GM23338 (cell line): Measurements from ENCODE around the gene CDK4. TPM values are rescaled to one million over a fixed set of nuclear protein-coding genes. Genes with fewer than 3 reads are reported as not detected.
A peak's percentile ranks its signal among the peaks of the same experiment; 100 is the strongest.

ENCODE experiments used
- ATAC-seq: fragments of 200-7000 bp; cut with Tn5 transposase; 3 replicates; pipeline ENCODE4 v1.9.1; 2020
- DNase-seq: peaks from one replicate; pipeline ENCODE4 v3.0.0-alpha.2; 2015; ENCODE audit warnings: low spot score
- H2AFZ ChIP-seq: fragments of 200-600 bp; sonication (generic); 2 replicates; pipeline ENCODE4 v1.8.0; 2016; ENCODE audit warnings: antibody characterized with exemption, mild to moderate bottlenecking, moderate library complexity
- H3F3A ChIP-seq: fragments of 200-600 bp; sonication (generic); replicated peaks from 2 replicates; pipeline ENCODE4 v1.8.0; 2017; ENCODE audit warnings: antibody characterized with exemption, mixed run types, low read depth
- H3K27ac ChIP-seq: fragments of 200-600 bp; sonication (generic); 2 replicates; pipeline ENCODE4 v1.6.1; 2016; ENCODE audit warnings: low read depth
- H3K27me3 ChIP-seq: fragments of 200-600 bp; sonication (generic); 2 replicates; pipeline ENCODE4 v1.8.0; 2016; ENCODE audit warnings: mild to moderate bottlenecking, mixed run types, moderate library complexity; ENCODE audit not compliant: insufficient read depth
- H3K36me3 ChIP-seq: fragments of 200-600 bp; sonication (generic); 2 replicates; pipeline ENCODE4 v1.8.0; 2016; ENCODE audit warnings: mild to moderate bottlenecking; ENCODE audit not compliant: insufficient read depth
- H3K4me1 ChIP-seq: fragments of 200-600 bp; sonication (generic); 2 replicates; pipeline ENCODE4 v1.8.0; 2016; ENCODE audit warnings: mild to moderate bottlenecking, moderate library complexity; ENCODE audit not compliant: insufficient read depth
- H3K4me2 ChIP-seq: fragments of 200-600 bp; sonication (generic); 2 replicates; pipeline ENCODE4 v1.7.1; 2017; ENCODE audit warnings: mixed run types
- H3K4me3 ChIP-seq: fragments of 200-600 bp; sonication (generic); 2 replicates; pipeline ENCODE4 v1.6.1; 2016; ENCODE audit warnings: mixed run types
- H3K79me2 ChIP-seq: fragments of 200-600 bp; sonication (generic); replicated peaks from 2 replicates; pipeline ENCODE4 v1.8.0; 2017; ENCODE audit warnings: mild to moderate bottlenecking; ENCODE audit not compliant: insufficient read depth
- H3K9me2 ChIP-seq: fragments of 200-600 bp; sonication (generic); 2 replicates; pipeline ENCODE4 v1.8.0; 2017; ENCODE audit not compliant: insufficient read depth
- H4K20me1 ChIP-seq: fragments of 200-600 bp; sonication (generic); replicated peaks from 2 replicates; pipeline ENCODE4 v1.8.0; 2017; ENCODE audit warnings: mild to moderate bottlenecking; ENCODE audit not compliant: insufficient read depth
- H3K27ac Mint-ChIP-seq: 2 replicates; pipeline ENCODE4 v1.8.0; 2020; ENCODE audit warnings: inconsistent platforms, mild to moderate bottlenecking, moderate library complexity, mixed read lengths
- H3K27me3 Mint-ChIP-seq: 3 replicates; pipeline ENCODE4 v1.8.0; 2022; ENCODE audit warnings: low read depth, mild to moderate bottlenecking, moderate library complexity, mixed read lengths, inconsistent platforms; ENCODE audit not compliant: insufficient read depth, poor library complexity
- H3K36me3 Mint-ChIP-seq: 3 replicates; pipeline ENCODE4 v1.8.0; 2021; ENCODE audit warnings: low read depth, mild to moderate bottlenecking, inconsistent platforms, moderate library complexity, mixed read lengths
- H3K4me1 Mint-ChIP-seq: 3 replicates; pipeline ENCODE4 v1.8.0; 2020; ENCODE audit warnings: mild to moderate bottlenecking, inconsistent platforms, mixed read lengths
- H3K4me3 Mint-ChIP-seq: 3 replicates; pipeline ENCODE4 v1.8.0; 2021; ENCODE audit warnings: moderate library complexity, mild to moderate bottlenecking, inconsistent platforms, mixed read lengths
- H3K9me3 Mint-ChIP-seq: 3 replicates; pipeline ENCODE4 v1.8.0; 2020; ENCODE audit warnings: moderate library complexity, mild to moderate bottlenecking, inconsistent platforms, mixed read lengths
- EZH2 ChIP-seq: fragments of 200-600 bp; sonication (generic); IDR thresholded peaks from one replicate; pipeline ENCODE4 v1.8.0; 2017; ENCODE audit warnings: antibody characterized with exemption, mild to moderate bottlenecking, low read depth; ENCODE audit not compliant: unreplicated experiment
- JUNB ChIP-seq: IDR thresholded peaks from one replicate; pipeline ENCODE4 v1.6.1; 2016; ENCODE audit warnings: antibody characterized with exemption; ENCODE audit not compliant: unreplicated experiment
- POLR2AphosphoS5 ChIP-seq: IDR thresholded peaks from 2 replicates; pipeline ENCODE4 v1.6.1; 2016; ENCODE audit warnings: antibody characterized with exemption, low read depth
- polyA plus RNA-seq: library from polyadenylated mRNA; unstranded; fragments of >200 nt; fragmentation: Nextera tagmentation; extraction: Ambion mirVana; gene quantifications from 2 replicates; pipeline ENCODE4 v1.2.1, GENCODE V29; 2016
- total RNA-seq: library from RNA; depleted of rRNA; stranded (reverse); fragments of >200 nt; shearing (Covaris generic); gene quantifications from 2 replicates; pipeline ENCODE4 v1.2.3, GENCODE V29; 2014
- TF ChIP-seq, protein P1 (sequence below): fragments of 250-450 bp; sonication (Bioruptor Pico); IDR thresholded peaks from 2 replicates; pipeline ENCODE4 v1.5.0; 2020; ENCODE audit warnings: mild to moderate bottlenecking, moderate library complexity
- TF ChIP-seq, protein P2 (sequence below): IDR thresholded peaks from one replicate; pipeline ENCODE4 v1.6.1; 2018; ENCODE audit warnings: antibody characterized with exemption; ENCODE audit not compliant: unreplicated experiment

The CDK4 gene
- total and polyA plus RNA-seq, 2 experiments from 2014 or later, result 105 to 198 TPM

- Mint-ChIP-seq H3K27me3 (peaks cover 47% of the 10 kb centered on the region), H3K9me3 (no peaks in the 10 kb centered on the region; the same call in 2 of the 3 replicates), H3K27ac (no peak overlapping the region), H3K4me1 (peaks cover 40% of the 10 kb centered on the region), H3K36me3 (peaks cover 35% of the 10 kb centered on the region), H3K4me3 (0 out of 3 replicates have a peak overlapping the region, but pooled peaks have one; percentile 68)
- H2AFZ ChIP-seq, result no peak overlapping the region
- no peak for DNase-seq
- H3K4me2 ChIP-seq, result no peak overlapping the region
- TF ChIP-seq, protein P1, sequence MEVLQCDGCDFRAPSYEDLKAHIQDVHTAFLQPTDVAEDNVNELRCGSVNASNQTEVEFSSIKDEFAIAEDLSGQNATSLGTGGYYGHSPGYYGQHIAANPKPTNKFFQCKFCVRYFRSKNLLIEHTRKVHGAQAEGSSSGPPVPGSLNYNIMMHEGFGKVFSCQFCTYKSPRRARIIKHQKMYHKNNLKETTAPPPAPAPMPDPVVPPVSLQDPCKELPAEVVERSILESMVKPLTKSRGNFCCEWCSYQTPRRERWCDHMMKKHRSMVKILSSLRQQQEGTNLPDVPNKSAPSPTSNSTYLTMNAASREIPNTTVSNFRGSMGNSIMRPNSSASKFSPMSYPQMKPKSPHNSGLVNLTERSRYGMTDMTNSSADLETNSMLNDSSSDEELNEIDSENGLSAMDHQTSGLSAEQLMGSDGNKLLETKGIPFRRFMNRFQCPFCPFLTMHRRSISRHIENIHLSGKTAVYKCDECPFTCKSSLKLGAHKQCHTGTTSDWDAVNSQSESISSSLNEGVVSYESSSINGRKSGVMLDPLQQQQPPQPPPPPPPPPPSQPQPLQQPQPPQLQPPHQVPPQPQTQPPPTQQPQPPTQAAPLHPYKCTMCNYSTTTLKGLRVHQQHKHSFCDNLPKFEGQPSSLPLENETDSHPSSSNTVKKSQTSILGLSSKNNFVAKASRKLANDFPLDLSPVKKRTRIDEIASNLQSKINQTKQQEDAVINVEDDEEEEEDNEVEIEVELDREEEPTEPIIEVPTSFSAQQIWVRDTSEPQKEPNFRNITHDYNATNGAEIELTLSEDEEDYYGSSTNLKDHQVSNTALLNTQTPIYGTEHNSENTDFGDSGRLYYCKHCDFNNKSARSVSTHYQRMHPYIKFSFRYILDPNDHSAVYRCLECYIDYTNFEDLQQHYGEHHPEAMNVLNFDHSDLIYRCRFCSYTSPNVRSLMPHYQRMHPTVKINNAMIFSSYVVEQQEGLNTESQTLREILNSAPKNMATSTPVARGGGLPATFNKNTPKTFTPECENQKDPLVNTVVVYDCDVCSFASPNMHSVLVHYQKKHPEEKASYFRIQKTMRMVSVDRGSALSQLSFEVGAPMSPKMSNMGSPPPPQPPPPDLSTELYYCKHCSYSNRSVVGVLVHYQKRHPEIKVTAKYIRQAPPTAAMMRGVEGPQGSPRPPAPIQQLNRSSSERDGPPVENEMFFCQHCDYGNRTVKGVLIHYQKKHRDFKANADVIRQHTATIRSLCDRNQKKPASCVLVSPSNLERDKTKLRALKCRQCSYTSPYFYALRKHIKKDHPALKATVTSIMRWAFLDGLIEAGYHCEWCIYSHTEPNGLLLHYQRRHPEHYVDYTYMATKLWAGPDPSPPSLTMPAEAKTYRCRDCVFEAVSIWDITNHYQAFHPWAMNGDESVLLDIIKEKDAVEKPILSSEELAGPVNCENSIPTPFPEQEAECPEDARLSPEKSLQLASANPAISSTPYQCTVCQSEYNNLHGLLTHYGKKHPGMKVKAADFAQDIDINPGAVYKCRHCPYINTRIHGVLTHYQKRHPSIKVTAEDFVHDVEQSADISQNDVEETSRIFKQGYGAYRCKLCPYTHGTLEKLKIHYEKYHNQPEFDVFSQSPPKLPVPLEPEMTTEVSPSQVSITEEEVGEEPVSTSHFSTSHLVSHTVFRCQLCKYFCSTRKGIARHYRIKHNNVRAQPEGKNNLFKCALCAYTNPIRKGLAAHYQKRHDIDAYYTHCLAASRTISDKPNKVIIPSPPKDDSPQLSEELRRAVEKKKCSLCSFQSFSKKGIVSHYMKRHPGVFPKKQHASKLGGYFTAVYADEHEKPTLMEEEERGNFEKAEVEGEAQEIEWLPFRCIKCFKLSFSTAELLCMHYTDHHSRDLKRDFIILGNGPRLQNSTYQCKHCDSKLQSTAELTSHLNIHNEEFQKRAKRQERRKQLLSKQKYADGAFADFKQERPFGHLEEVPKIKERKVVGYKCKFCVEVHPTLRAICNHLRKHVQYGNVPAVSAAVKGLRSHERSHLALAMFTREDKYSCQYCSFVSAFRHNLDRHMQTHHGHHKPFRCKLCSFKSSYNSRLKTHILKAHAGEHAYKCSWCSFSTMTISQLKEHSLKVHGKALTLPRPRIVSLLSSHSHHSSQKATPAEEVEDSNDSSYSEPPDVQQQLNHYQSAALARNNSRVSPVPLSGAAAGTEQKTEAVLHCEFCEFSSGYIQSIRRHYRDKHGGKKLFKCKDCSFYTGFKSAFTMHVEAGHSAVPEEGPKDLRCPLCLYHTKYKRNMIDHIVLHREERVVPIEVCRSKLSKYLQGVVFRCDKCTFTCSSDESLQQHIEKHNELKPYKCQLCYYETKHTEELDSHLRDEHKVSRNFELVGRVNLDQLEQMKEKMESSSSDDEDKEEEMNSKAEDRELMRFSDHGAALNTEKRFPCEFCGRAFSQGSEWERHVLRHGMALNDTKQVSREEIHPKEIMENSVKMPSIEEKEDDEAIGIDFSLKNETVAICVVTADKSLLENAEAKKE (CRISPR knock-in tag), result no peak
- no peak for TF ChIP-seq POLR2AphosphoS5
- H3K9me2 ChIP-seq, result no peaks in the 10 kb centered on the region
- no peak for ATAC-seq
- no peaks in the 10 kb centered on the region for H3K79me2 ChIP-seq
- H3K4me3 ChIP-seq, result no peak overlapping the region
- H3K27me3 ChIP-seq, result peaks cover 54% of the 10 kb centered on the region
- no peak overlapping the region for H3K27ac ChIP-seq
- H3K4me1 ChIP-seq, result peaks cover 21% of the 10 kb centered on the region; the same call in 1 of the 2 replicates
- H4K20me1 ChIP-seq, result 0 out of 2 replicates have a peak, but pooled peaks cover 7% of the 10 kb centered on the region
- no peaks in the 10 kb centered on the region; the same call in 1 of the 2 replicates for H3K36me3 ChIP-seq
- peaks cover 11% of the 10 kb centered on the region for H3F3A ChIP-seq
These were observed 15.8 kb upstream of the CDK4 start for GRCh38 chr12:57767876-57768275.

GRCh38 chr12:57767305-57767698, 15.2 kb upstream of the CDK4 start:
- Mint-ChIP-seq H3K4me3 (peak overlapping the region; percentile 68), H3K27me3 (peaks cover 45% of the 10 kb centered on the region)
- TF ChIP-seq EZH2 (no peak), JUNB (no peak), POLR2AphosphoS5 (no peak)
- TF ChIP-seq, protein P2, sequence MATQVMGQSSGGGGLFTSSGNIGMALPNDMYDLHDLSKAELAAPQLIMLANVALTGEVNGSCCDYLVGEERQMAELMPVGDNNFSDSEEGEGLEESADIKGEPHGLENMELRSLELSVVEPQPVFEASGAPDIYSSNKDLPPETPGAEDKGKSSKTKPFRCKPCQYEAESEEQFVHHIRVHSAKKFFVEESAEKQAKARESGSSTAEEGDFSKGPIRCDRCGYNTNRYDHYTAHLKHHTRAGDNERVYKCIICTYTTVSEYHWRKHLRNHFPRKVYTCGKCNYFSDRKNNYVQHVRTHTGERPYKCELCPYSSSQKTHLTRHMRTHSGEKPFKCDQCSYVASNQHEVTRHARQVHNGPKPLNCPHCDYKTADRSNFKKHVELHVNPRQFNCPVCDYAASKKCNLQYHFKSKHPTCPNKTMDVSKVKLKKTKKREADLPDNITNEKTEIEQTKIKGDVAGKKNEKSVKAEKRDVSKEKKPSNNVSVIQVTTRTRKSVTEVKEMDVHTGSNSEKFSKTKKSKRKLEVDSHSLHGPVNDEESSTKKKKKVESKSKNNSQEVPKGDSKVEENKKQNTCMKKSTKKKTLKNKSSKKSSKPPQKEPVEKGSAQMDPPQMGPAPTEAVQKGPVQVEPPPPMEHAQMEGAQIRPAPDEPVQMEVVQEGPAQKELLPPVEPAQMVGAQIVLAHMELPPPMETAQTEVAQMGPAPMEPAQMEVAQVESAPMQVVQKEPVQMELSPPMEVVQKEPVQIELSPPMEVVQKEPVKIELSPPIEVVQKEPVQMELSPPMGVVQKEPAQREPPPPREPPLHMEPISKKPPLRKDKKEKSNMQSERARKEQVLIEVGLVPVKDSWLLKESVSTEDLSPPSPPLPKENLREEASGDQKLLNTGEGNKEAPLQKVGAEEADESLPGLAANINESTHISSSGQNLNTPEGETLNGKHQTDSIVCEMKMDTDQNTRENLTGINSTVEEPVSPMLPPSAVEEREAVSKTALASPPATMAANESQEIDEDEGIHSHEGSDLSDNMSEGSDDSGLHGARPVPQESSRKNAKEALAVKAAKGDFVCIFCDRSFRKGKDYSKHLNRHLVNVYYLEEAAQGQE, result no peak

More at GRCh38 chr12:57767305-57767698, 15.2 kb upstream of the CDK4 start:
- DNase-seq (no peak), ATAC-seq (no peak)
- H3K4me1 Mint-ChIP-seq, result peaks cover 39% of the 10 kb centered on the region
- peaks cover 57% of the 10 kb centered on the region for H3K27me3 ChIP-seq
- H3K4me3 ChIP-seq, result peak overlapping the region; percentile 83
- no peaks in the 10 kb centered on the region; the same call in 1 of the 2 replicates for H3K36me3 ChIP-seq
- H3K4me1 ChIP-seq, result peaks cover 21% of the 10 kb centered on the region; the same call in 1 of the 2 replicates
- 0 out of 2 replicates have a peak, but pooled peaks cover 7% of the 10 kb centered on the region for H4K20me1 ChIP-seq
- no peak overlapping the region for H2AFZ ChIP-seq
- H3K36me3 Mint-ChIP-seq, result peaks cover 35% of the 10 kb centered on the region
- peaks cover 11% of the 10 kb centered on the region for H3F3A ChIP-seq
- no peaks in the 10 kb centered on the region for H3K79me2 ChIP-seq
- no peaks in the 10 kb centered on the region for H3K9me3 Mint-ChIP-seq
- no peak overlapping the region for H3K27ac ChIP-seq
- no peaks in the 10 kb centered on the region for H3K9me2 ChIP-seq
- H3K4me2 ChIP-seq, result peak overlapping the region; percentile 97
- no peak overlapping the region for H3K27ac Mint-ChIP-seq
